Activated CD4-positive, alpha-beta T cell treated with anti-CD3 and anti-CD28 coated beads for 36 hours (primary cell): ENCODE data around the gene TMBIM6. TPM values are rescaled to one million over a fixed set of nuclear protein-coding genes. Genes with fewer than 3 reads are reported as not detected.
A peak's percentile ranks its signal among the peaks of the same experiment; 100 is the strongest.
"Not testable (repeated sequence)": the region's sequence is repeated elsewhere in the genome, so short reads cannot be mapped to it uniquely, and the experiment has no call there.

ENCODE experiments used
- ATAC-seq: fragments of 200-7000 bp; cut with Tn5 transposase; one replicate; pipeline ENCODE4 v1.10.0; 2021; ENCODE audit warnings: mild to moderate bottlenecking, moderate library complexity
- CTCF ChIA-PET: fragments of 350-600 bp; sonication (Branson Sonifier 250); formaldehyde crosslinking; loops from one replicate; lab custom pipeline; 2021; ENCODE audit warnings: antibody characterized with exemption; lab: Charles Lee
- POLR2A ChIA-PET: fragments of 350-600 bp; sonication (Branson Sonifier 250); formaldehyde crosslinking; loops from one replicate; lab custom pipeline; 2021; ENCODE audit warnings: antibody characterized with exemption, inconsistent platforms; lab: Charles Lee
- DNase-seq: peaks from one replicate; pipeline ENCODE4 v3.0.0-alpha.2; 2020
- H3K27ac Mint-ChIP-seq: one replicate; pipeline ENCODE4 v1.8.0; 2021; ENCODE audit warnings: mixed read lengths
- H3K27me3 Mint-ChIP-seq: one replicate; pipeline ENCODE4 v1.8.0; 2021; ENCODE audit warnings: mixed read lengths
- H3K36me3 Mint-ChIP-seq: one replicate; pipeline ENCODE4 v1.8.0; 2021; ENCODE audit warnings: low read depth, mixed read lengths
- H3K4me1 Mint-ChIP-seq: one replicate; pipeline ENCODE4 v1.8.0; 2021; ENCODE audit warnings: mixed read lengths
- H3K4me3 Mint-ChIP-seq: one replicate; pipeline ENCODE4 v1.8.0; 2021; ENCODE audit warnings: mild to moderate bottlenecking, moderate library complexity, mixed read lengths
- H3K9me3 Mint-ChIP-seq: one replicate; pipeline ENCODE4 v1.8.0; 2021; ENCODE audit warnings: low read depth, mixed read lengths
- intact Hi-C, 2 experiments: fragments of 100-400 bp; cut with DNase I in 1 of 2; cut with micrococcal nuclease in 1 of 2; formaldehyde crosslinking; loops; one replicate each; pipeline versions ENCODE4 v1.14.2 to v1.15.1; 2022 to 2024; cut with DNase I, micrococcal nuclease
- total RNA-seq, 2 experiments: library from RNA; stranded (reverse); gene quantifications; one replicate each; pipeline ENCODE4 v1.2.3, GENCODE V29; 2021

TMBIM6 gene
- total RNA-seq, 2 experiments from 2014 or later = 378 to 450 TPM

GRCh38 chr12:49728446-49728845 lies 12.9 kb upstream of the TMBIM6 start:
- Mint-ChIP-seq H3K4me3 (no peak overlapping the region), H3K27ac (no peak overlapping the region), H3K27me3 (peaks cover 14% of the 10 kb centered on the region), H3K36me3 (no peaks in the 10 kb centered on the region), H3K9me3 (no peaks in the 10 kb centered on the region), H3K4me1 (no peaks in the 10 kb centered on the region)
- ChIA-PET CTCF (interaction anchor here (0.8 kb wide), 1 partner anchor 39 kb away, joined by 3 read pairs; no protein-coding TSS in a partner anchor), POLR2A (no interaction called here)
- ATAC-seq (no peak), DNase-seq (no peak)
- intact Hi-C loops = no loop called here

- ChIA-PET CTCF (interaction anchor here (1.0 kb wide), 1 partner anchor 14 kb away, joined by 4 read pairs; no protein-coding TSS in a partner anchor), POLR2A (no interaction called here)
- ATAC-seq (no peak), DNase-seq (no peak)
- peaks cover 3% of the 10 kb centered on the region for H3K9me3 Mint-ChIP-seq
- no peak overlapping the region for H3K4me3 Mint-ChIP-seq
- H3K4me1 Mint-ChIP-seq = no peaks in the 10 kb centered on the region
- peaks cover 9% of the 10 kb centered on the region for H3K27me3 Mint-ChIP-seq
- H3K36me3 Mint-ChIP-seq = peaks cover 2% of the 10 kb centered on the region
- intact Hi-C loops = no loop called here
- H3K27ac Mint-ChIP-seq = no peak overlapping the region
Observed at GRCh38 chr12:49730050-49730449, 11.3 kb upstream of the TMBIM6 start.

- peaks cover 7% of the 10 kb centered on the region for H3K27me3 Mint-ChIP-seq
- ATAC-seq (no peak), DNase-seq (no peak)
- peaks cover 8% of the 10 kb centered on the region for H3K9me3 Mint-ChIP-seq
- H3K4me1 Mint-ChIP-seq = no peaks in the 10 kb centered on the region
- ChIA-PET CTCF (interaction anchor here (1.0 kb wide), 1 partner anchor 13 kb away, joined by 4 read pairs; no protein-coding TSS in a partner anchor), POLR2A (no interaction called here)
- H3K36me3 Mint-ChIP-seq = peaks cover 2% of the 10 kb centered on the region
- no peak overlapping the region for H3K4me3 Mint-ChIP-seq
- intact Hi-C loops = no loop called here
- H3K27ac Mint-ChIP-seq = no peak overlapping the region
Observed at GRCh38 chr12:49730568-49731101, 10.7 kb upstream of the TMBIM6 start.

GRCh38 chr12:49733219-49734017 lies 7.9 kb upstream of the TMBIM6 start:
- no peaks in the 10 kb centered on the region for H3K4me1 Mint-ChIP-seq
- CTCF ChIA-PET = interaction anchor here (0.6 kb wide), 1 partner anchor 17 kb away, joined by 3 read pairs; no protein-coding TSS in a partner anchor
- peaks cover 8% of the 10 kb centered on the region for H3K9me3 Mint-ChIP-seq
- H3K27me3 Mint-ChIP-seq = peaks cover 3% of the 10 kb centered on the region
- H3K4me3 Mint-ChIP-seq = no peak overlapping the region
- POLR2A ChIA-PET = no interaction called here
- H3K36me3 Mint-ChIP-seq = peaks cover 2% of the 10 kb centered on the region
- DNase-seq = no peak
- no peak for ATAC-seq
- no peak overlapping the region for H3K27ac Mint-ChIP-seq
- intact Hi-C loops = no loop called here

- DNase-seq, CTCF ChIA-PET, H3K27me3 Mint-ChIP-seq, H3K9me3 Mint-ChIP-seq, H3K36me3 Mint-ChIP-seq, H3K4me1 Mint-ChIP-seq, intact Hi-C loops, H3K27ac Mint-ChIP-seq, POLR2A ChIA-PET, ATAC-seq, H3K4me3 Mint-ChIP-seq: not testable (repeated sequence)
Observed at GRCh38 chr12:49734900-49735299, 6.5 kb upstream of the TMBIM6 start.

- POLR2A ChIA-PET = not testable (repeated sequence)
- DNase-seq = peak; percentile 33
Observed at GRCh38 chr12:49738721-49739120, 2.6 kb upstream of the TMBIM6 start.

GRCh38 chr12:49740277-49740676 lies 1.1 kb upstream of the TMBIM6 start:
- not testable (repeated sequence) for ATAC-seq, H3K4me3 Mint-ChIP-seq, H3K27me3 Mint-ChIP-seq, H3K9me3 Mint-ChIP-seq, DNase-seq, H3K27ac Mint-ChIP-seq
- ChIA-PET POLR2A (interaction anchor here (1.9 kb wide), 1 partner anchor 117 kb away, joined by 15 read pairs; the partner anchor contains the start of gene PRPF40B), CTCF (interaction anchor here (0.5 to 4.1 kb wide), 22 partner anchors 13 to 134 kb away, joined by 3 to 39 read pairs (median 6); partner anchors contain the start of gene NCKAP5L)
- peaks cover 31% of the 10 kb centered on the region for H3K36me3 Mint-ChIP-seq
- intact Hi-C loops = loop anchor here (2.0 to 10.0 kb wide), 5 partner anchors 15 to 815 kb away; partner anchors contain the start of genes TROAP (in 1 of the 2), TUBA1A (in 1 of the 2) and TUBA1C (in 1 of the 2)
- peaks cover 37% of the 10 kb centered on the region for H3K4me1 Mint-ChIP-seq

More at GRCh38 chr12:49738721-49739120, 2.6 kb upstream of the TMBIM6 start:
- CTCF ChIA-PET = interaction anchor here (1.1 to 4.1 kb wide), 5 partner anchors 23 to 93 kb away, joined by 3 to 39 read pairs (median 5); no protein-coding TSS in a partner anchor
- H3K27ac Mint-ChIP-seq, H3K9me3 Mint-ChIP-seq, ATAC-seq, H3K4me3 Mint-ChIP-seq, intact Hi-C loops, H3K27me3 Mint-ChIP-seq: not testable (repeated sequence)
- H3K36me3 Mint-ChIP-seq = peaks cover 21% of the 10 kb centered on the region
- H3K4me1 Mint-ChIP-seq = peaks cover 22% of the 10 kb centered on the region

GRCh38 chr12:49741882-49742620 lies 694 bp downstream of the TMBIM6 start:
- ChIA-PET POLR2A (interaction anchor here (0.7 to 1.9 kb wide), 19 partner anchors 8 to 375 kb away, joined by 3 to 15 read pairs (median 7); partner anchors contain the start of genes BCDIN3D, NCKAP5L, PRPF40B and SPATS2), CTCF (interaction anchor here (0.6 to 4.1 kb wide), 50 partner anchors 8 to 749 kb away, joined by 3 to 39 read pairs (median 5); partner anchors contain the start of gene NCKAP5L)
- ATAC-seq = peak; percentile 72
- Mint-ChIP-seq H3K9me3 (no peaks in the 10 kb centered on the region), H3K36me3 (peaks cover 39% of the 10 kb centered on the region), H3K27me3 (no peaks in the 10 kb centered on the region), H3K4me3 (peak overlapping the region; percentile 89), H3K4me1 (peaks cover 53% of the 10 kb centered on the region), H3K27ac (peak overlapping the region; percentile 100)
- DNase-seq = peak; percentile 95
- intact Hi-C loops = loop anchor here (1.0 to 10.0 kb wide), 18 partner anchors 8 to 813 kb away; partner anchors contain the start of genes BCDIN3D (in 2 of the 2), FMNL3 (in 2 of the 2), NCKAP5L (in 2 of the 2) and TUBA1C (in 2 of the 2)

- Mint-ChIP-seq H3K9me3 (no peaks in the 10 kb centered on the region), H3K36me3 (peaks cover 53% of the 10 kb centered on the region), H3K4me1 (peaks cover 70% of the 10 kb centered on the region), H3K4me3 (peak overlapping the region; percentile 89), H3K27me3 (no peaks in the 10 kb centered on the region), H3K27ac (peak overlapping the region; percentile 74)
- ATAC-seq (no peak), DNase-seq (no peak)
- intact Hi-C loops = loop anchor here (5.0 to 10.0 kb wide), 3 partner anchors 480 to 810 kb away; partner anchors contain the start of genes TUBA1A (in 1 of the 2) and TUBA1C (in 1 of the 2)
- ChIA-PET CTCF (interaction anchor here (0.6 to 2.1 kb wide), 9 partner anchors 10 to 679 kb away, joined by 3 to 10 read pairs (median 4); no protein-coding TSS in a partner anchor), POLR2A (interaction anchor here (0.5 kb wide), 1 partner anchor 78 kb away, joined by 3 read pairs; no protein-coding TSS in a partner anchor)
Observed at GRCh38 chr12:49744363-49744885, 3.1 kb downstream of the TMBIM6 start.

- DNase-seq (no peak), ATAC-seq (no peak)
- Mint-ChIP-seq H3K36me3 (peaks cover 64% of the 10 kb centered on the region), H3K27me3 (no peaks in the 10 kb centered on the region), H3K9me3 (no peaks in the 10 kb centered on the region), H3K4me1 (peaks cover 93% of the 10 kb centered on the region), H3K4me3 (peak overlapping the region; percentile 34), H3K27ac (peak overlapping the region; percentile 98)
- CTCF ChIA-PET = interaction anchor here (0.7 to 3.2 kb wide), 6 partner anchors 14 to 167 kb away, joined by 4 to 20 read pairs (median 4); no protein-coding TSS in a partner anchor
- intact Hi-C loops = loop anchor here (2.0 to 10.0 kb wide), 3 partner anchors 14 to 806 kb away; partner anchors contain the start of gene TUBA1C (in 1 of the 2)
- POLR2A ChIA-PET = interaction anchor here (0.9 to 1.3 kb wide), 2 partner anchors 14 to 95 kb away, joined by 3 to 7 read pairs; partner anchors contain the start of gene BCDIN3D
Observed at GRCh38 chr12:49748306-49748705, 6.9 kb downstream of the TMBIM6 start.
